Activated effector memory CD4-positive, alpha-beta T cell treated with Interleukin-2 at 50 U/mL for 16 hours (primary cell): Measurements from ENCODE around the gene SEMA3E.
"Not testable (repeated sequence)": the region's sequence is repeated elsewhere in the genome, so short reads cannot be mapped to it uniquely, and the experiment has no call there.

ENCODE experiments used
- DNase-seq: peaks from one replicate; pipeline ENCODE4 v3.0.0-alpha.2; 2020

The SEMA3E gene

GRCh38 chr7:83484826-83485225 lies 164.1 kb downstream of the SEMA3E start:
- no peak for DNase-seq

- DNase-seq, result no peak
Observed at GRCh38 chr7:83484266-83484665, 164.7 kb downstream of the SEMA3E start.

DNA sequence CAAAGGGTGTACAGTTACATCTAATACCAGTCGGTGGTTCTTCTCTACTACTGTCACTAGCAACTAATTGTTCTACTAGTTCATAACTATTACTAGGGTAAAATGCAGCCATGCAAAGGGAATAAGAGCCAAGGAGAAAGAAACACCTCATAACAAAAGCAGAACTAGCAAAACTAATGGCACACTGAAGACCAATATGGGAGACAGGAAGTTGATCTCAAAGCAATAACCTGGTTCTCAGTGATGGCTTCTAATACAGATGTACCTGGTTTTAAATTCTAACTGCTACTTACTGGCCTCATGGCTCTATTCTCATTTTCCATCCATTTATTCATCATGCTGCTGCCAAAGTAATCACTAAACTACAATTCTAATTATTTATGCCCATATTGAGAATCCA lies 170.3 kb downstream of the SEMA3E start:
- DNase-seq, result no peak

DNA sequence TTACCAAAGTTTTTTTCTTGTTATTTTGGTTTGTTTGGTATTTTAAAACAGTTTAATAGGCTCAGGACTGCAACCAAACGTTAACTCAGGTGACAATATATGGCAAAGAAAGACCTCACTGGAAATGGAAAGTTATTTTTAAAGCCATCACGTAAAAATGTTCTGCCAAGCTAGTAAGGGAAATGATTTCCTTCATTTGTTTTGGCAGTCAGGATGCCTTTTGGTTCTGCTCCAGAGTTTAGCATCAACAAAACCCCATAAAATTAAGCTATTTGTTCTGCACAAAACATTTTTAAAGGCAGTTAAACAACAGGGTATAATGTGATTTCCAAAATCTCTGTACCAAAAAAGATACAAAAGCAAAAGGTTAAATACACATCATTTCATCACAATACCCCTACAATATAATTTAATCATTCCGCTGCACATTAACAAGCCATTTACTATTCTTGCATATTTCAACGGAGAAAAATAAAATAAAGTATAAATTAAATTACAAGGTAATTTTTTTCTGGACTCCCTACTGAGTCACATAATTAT lies 172.4 kb downstream of the SEMA3E start:
- no peak for DNase-seq

- no peak for DNase-seq
Observed at GRCh38 chr7:83475420-83475819, 173.5 kb downstream of the SEMA3E start.

GRCh38 chr7:83472376-83472775 lies 176.6 kb downstream of the SEMA3E start:
- DNase-seq, result no peak

GRCh38 chr7:83469491-83469890 lies 179.4 kb downstream of the SEMA3E start:
- no peak for DNase-seq

DNA sequence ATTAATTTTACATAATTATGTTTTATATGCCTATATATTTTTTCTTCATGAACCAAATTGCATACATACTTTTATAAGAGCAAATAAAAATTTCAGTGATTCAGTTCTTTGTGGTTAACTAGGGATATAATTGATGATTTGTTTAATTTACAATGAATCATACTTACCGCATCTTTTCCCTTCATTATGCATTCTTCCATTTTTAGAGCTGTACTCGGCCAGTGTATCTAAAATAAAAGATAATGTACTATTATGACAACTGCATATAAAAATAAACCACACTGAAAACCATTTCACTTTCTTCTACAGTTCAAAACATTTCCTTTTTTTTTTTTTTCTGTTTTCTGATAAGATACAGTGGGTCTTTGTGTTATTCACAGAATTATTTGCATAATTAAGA lies 179.9 kb downstream of the SEMA3E start:
- no peak for DNase-seq

GRCh38 chr7:83468251-83468739 lies 180.6 kb downstream of the SEMA3E start:
- no peak for DNase-seq

GRCh38 chr7:83467493-83467892 lies 181.4 kb downstream of the SEMA3E start:
- no peak for DNase-seq

- no peak for DNase-seq
Observed at GRCh38 chr7:83466956-83467355, 182.0 kb downstream of the SEMA3E start.

DNA sequence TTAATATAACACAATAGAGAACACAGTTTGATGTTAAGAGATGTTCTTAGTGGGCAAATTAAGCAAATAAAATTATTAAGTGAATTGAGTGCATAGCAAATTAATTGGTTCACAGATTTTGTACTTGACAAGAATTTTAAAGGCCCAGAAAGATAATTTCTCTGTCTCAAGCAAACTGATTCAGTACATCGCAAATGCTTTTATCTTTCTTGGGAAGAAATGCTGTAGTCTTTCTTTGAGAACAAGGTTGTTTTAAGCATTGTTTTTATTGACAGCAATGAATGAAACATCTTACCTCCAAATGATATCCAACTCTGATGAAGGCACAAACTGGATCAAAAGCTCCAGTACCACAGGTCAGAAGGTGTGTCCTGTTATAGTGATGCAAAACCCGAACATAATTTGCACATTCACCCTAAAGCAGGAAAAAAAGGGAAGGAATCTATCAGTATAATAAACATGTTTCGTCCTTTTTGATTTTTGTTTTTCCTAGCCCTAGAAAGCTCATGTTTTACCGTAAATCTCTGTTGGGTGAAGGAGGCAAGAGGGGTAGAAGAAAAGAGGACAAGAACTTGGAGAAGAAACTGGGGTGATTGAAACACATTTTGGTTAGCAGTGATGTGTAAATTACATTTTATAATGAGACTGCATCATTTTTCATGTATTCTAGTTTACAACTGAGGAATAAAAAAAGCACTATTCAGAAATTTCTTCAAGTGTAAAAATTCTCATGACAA lies 182.6 kb downstream of the SEMA3E start:
- DNase-seq, result no peak

GRCh38 chr7:83465643-83466042 lies 183.3 kb downstream of the SEMA3E start:
- no peak for DNase-seq

DNA sequence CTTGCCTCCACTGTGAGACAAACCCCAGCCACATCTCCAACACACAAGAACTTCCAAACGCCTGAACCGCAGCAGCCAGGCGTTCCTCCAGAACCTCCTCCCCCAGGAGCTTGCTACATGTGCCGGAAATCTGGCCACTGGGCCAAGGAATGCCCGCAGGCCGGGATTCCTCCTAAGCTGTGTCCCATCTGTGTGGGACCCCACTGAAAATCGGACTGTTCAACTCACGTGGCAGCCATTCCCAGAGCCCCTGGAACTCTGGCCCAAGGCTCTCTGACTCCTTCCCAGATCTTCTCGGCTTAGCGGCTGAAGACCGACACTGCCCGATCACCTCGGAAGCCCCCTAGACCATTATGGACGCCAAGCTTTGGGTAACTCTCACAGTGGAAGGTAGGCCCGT lies 187.1 kb downstream of the SEMA3E start:
- DNase-seq, result not testable (repeated sequence)

DNA sequence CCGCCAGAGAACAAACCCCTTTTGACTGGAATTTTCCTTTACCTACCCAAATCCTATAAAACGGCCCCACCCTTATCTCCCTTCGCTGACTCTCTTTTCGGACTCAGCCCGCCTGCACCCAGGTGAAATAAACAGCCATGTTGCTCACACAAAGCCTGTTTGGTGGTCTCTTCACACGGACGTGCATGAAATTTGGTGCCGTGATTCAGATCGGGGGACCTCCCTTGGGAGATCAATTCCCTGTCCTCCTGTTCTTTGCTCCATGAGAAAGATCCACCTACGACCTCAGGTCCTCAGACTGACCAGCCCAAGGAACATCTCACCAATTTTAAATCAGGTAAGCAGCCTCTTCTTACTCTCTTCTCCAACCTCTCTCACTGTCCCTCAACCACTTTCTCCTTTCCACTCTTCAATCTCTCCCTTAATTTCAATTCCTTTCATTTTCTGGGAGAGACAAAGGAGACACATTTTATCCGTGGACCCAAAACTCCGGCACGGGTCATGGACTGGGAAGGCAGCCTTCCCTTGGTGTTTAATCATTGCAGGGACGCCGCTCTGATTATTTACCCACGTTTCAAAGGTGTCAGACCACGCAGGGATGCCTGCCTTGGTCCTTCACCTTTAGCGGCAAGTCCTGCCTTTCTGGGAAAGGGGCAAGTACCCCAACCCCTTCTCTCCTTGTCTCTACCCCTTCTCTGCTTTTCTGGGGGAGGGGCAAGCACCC lies 188.8 kb downstream of the SEMA3E start:
- not testable (repeated sequence) for DNase-seq

DNA sequence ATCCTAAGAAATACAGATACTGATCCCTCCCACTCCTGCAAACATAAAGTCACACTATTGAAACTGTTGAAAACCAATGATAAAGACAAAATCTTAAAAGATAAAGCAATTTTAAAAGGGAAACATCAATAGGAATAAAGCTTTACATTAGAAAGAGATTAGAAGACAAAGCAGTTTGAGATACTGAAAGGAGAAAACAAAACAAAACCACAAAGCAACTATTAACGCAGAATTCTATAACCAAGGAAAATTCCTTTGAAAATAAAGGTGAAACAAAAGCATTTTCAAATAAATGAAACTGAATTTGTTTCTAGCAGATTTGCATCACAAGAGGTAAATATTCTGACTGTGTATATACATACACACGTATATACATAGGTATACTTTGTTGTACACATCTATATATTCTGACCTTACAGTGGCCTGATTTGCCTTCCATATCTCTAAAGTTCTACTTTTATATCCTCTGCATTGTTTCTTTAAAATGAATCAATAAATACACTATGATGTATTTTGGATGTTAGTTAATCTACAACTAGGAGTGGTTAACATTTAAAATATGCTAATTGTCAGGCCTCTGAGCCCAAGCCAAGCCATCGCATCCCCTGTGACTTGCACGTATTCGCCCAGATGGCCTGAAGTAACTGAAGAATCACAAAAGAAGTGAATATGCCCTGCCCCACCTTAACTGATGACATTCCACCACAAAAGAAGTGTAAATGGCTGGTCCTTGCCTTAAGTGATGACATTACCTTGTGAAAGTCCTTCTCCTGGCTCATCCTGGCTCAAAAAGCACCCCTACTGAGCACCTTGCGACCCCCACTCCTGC lies 189.6 kb downstream of the SEMA3E start:
- DNase-seq, result not testable (repeated sequence)

DNA sequence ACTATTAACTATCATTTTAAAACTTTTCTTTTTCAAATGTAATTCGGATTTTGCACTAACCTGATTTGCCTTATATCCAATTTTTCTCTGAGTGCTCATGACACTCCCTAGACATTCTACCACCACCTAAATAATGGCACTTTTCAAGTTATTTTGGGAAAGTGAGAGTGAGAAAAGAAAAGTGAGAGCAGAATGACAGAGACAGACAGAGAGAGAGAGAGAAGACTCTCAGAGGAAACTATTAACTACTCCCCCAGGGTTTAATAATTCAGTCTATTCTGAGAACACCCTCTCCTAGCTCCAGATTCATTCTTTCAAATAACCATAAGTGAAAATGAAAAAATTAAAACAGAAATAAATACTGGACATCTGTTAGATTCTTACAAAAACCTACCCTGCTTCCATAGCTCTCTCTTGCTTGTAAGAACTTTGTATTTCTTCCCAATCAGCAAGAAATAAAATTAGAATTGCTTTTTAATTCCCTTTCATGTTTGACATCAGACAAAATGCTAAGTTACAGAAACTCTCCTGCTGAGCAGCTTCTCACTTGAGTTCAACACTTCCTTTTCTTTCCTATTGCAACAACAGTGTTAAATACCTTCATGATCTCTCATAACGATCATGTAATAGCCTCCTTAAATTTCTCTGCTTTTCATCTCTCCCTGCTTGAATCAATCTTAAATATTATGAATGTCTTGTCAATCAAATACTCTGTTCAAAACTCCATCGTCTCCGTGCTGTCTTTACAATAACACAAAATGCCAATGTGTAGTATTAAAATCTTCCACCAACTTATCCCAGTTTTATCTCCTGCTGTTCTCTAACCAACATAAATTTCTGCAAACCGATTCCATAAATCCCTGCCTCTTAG lies 191.7 kb downstream of the SEMA3E start:
- DNase-seq, result no peak

GRCh38 chr7:83456413-83456812 lies 192.5 kb downstream of the SEMA3E start:
- no peak for DNase-seq

GRCh38 chr7:83455612-83456011 lies 193.3 kb downstream of the SEMA3E start:
- no peak for DNase-seq

DNA sequence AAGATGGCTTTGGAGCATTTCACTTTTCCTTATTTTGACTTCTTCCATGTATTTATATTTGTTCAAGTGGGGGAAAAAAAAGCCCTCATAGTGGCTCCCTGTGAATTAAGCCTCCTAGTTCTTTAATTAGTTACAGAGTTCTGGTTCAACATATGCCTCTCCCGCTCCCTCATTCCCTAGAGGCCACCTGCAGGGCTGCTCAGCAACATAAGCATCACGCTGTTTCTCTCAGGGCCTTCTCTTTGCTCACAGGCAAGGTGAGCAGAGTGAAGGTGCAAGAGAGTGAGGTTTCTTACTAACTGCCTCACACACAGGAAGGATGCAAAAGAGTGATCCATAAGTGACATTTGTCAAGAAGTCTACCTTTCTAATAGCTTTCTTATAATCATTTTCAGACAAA lies 196.7 kb downstream of the SEMA3E start:
- DNase-seq, result no peak

- DNase-seq, result no peak
Observed at GRCh38 chr7:83451501-83452045, 197.4 kb downstream of the SEMA3E start.

- DNase-seq, result no peak
Observed at GRCh38 chr7:83449781-83450180, 199.2 kb downstream of the SEMA3E start.
